SU-DHL-6 (cell line): ENCODE measurements around the gene UHRF1.

Experiments used
- CTCF ChIP-seq: fragments of 200-600 bp; sonication (generic); IDR thresholded peaks from one replicate; pipeline ENCODE4 v1.5.1; 2017; ENCODE audit warnings: antibody characterized with exemption, mild to moderate bottlenecking, low read length, moderate library complexity; ENCODE audit not compliant: insufficient read depth, poor library complexity, severe bottlenecking
- EZH2phosphoT487 ChIP-seq: fragments of 200-600 bp; sonication (generic), shearing (Covaris generic); conservative IDR thresholded peaks from 2 replicates; pipeline ENCODE4 v1.6.1; 2018; ENCODE audit warnings: mild to moderate bottlenecking, antibody characterized with exemption, low read length, moderate library complexity, mixed read lengths

DNA sequence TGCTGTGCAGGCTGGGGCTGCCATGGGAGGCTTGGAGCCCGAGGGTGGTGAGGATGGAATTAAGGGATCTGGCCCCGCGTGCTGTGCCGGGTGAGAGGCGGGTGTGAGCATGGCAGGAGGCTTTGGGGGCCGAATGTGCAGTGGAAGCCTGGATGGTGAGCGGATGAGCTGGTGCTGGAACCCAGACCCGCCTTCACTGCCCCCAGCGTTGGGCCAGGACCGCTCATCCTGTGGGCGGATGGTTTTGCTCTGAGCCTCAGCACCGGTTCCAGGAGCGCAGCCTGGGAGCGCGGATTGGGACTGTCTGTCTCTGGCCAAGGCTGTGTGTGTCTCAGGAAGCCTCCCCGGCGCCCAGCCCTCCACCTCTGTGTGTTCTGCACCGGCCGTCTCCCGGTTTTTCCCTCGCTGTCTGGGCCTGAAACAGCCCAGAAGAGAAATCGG is 76.3 kb downstream of the UHRF1 start:
- TF ChIP-seq CTCF (no peak), EZH2phosphoT487 (no peak)
